Measurements from ENCODE around the gene FOXP1.

- TF ChIP-seq, protein P1, sequence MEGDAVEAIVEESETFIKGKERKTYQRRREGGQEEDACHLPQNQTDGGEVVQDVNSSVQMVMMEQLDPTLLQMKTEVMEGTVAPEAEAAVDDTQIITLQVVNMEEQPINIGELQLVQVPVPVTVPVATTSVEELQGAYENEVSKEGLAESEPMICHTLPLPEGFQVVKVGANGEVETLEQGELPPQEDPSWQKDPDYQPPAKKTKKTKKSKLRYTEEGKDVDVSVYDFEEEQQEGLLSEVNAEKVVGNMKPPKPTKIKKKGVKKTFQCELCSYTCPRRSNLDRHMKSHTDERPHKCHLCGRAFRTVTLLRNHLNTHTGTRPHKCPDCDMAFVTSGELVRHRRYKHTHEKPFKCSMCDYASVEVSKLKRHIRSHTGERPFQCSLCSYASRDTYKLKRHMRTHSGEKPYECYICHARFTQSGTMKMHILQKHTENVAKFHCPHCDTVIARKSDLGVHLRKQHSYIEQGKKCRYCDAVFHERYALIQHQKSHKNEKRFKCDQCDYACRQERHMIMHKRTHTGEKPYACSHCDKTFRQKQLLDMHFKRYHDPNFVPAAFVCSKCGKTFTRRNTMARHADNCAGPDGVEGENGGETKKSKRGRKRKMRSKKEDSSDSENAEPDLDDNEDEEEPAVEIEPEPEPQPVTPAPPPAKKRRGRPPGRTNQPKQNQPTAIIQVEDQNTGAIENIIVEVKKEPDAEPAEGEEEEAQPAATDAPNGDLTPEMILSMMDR (IDR thresholded peaks at IDR 0.05), result no peak
- no peak for TF ChIP-seq POLR2A (IDR thresholded peaks at IDR 0.05; ENCODE audit: low read depth)
Observed at GRCh38 chr3:71062037-71062932, 521.2 kb downstream of the FOXP1 start.

Measured in esophagus muscularis mucosa (tissue), 3 donors.